Astrocyte of the cerebellum (primary cell): ENCODE measurements around the gene CHN1.

Experiments used
- DNase-seq: peaks from one replicate; pipeline ENCODE4 v3.0.0-alpha.2; 2011; ENCODE audit warnings: low read depth
- H3K4me3 ChIP-seq: 2 replicates; pipeline ENCODE4 v1.5.1; 2011; ENCODE audit warnings: mild to moderate bottlenecking, low read depth, low read length, moderate library complexity
- in situ Hi-C: cut with HindIII; loops from 2 replicates; pipeline ENCODE4 v1.10.0; 2017; ENCODE audit warnings: low sequenced_read_pairs
- TF ChIP-seq, protein P1 (sequence below): IDR thresholded peaks from 2 replicates; pipeline ENCODE4 v1.5.1; 2012; ENCODE audit warnings: low read length, low read depth, moderate library complexity, mild to moderate bottlenecking; ENCODE audit errors: missing control alignments

CHN1 gene

DNA sequence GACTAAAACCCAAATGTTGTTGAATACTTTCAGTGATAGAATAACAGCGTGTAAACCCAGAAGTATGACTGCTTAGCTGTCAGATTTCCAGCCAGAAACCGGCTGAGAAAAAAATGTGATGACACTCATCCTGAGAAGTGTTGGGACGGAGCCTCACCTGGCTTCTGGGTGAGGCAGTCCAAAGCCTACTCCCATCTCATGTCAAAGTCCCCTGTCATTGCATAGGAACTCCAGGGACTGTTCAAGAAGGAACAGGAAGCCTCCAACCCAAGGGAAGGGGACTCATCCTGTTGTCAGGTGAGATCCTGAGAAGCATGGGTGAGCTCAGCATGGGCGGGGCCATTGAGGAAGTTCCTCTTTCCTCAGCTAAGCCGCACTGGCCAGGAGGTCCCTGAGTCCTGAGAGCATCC, 229.6 kb downstream of the CHN1 start:
- H3K4me3 ChIP-seq = no peak overlapping the region
- no peak for DNase-seq
- in situ Hi-C loops = no loop called here
- TF ChIP-seq, protein P1, sequence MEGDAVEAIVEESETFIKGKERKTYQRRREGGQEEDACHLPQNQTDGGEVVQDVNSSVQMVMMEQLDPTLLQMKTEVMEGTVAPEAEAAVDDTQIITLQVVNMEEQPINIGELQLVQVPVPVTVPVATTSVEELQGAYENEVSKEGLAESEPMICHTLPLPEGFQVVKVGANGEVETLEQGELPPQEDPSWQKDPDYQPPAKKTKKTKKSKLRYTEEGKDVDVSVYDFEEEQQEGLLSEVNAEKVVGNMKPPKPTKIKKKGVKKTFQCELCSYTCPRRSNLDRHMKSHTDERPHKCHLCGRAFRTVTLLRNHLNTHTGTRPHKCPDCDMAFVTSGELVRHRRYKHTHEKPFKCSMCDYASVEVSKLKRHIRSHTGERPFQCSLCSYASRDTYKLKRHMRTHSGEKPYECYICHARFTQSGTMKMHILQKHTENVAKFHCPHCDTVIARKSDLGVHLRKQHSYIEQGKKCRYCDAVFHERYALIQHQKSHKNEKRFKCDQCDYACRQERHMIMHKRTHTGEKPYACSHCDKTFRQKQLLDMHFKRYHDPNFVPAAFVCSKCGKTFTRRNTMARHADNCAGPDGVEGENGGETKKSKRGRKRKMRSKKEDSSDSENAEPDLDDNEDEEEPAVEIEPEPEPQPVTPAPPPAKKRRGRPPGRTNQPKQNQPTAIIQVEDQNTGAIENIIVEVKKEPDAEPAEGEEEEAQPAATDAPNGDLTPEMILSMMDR = no peak

- H3K4me3 ChIP-seq = no peak overlapping the region
- TF ChIP-seq, protein P1 = no peak
- DNase-seq = no peak
- in situ Hi-C loops = loop anchor here (5.0 kb wide), 1 partner anchor 207 kb away; no protein-coding TSS in a partner anchor
Observed at GRCh38 chr2:174774886-174775285, 230.3 kb downstream of the CHN1 start.

DNA sequence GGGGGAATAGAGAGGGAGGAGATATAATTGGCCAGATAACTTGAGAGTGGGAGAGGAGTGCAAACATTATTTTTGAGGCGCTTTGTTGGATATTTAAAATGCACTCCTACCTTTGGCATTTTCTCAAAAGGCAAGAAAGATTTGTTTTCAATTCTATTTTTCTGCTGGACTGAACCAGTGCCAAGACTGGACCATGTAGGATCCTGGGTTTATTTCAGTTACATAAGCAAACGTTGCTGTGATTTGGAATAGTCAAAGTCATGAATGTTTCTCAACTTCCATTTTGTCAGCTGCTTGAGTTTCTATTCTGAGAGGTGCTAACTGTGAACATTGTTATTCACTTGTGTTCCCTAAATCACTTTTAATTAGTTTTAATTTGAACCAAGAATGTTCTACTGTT, 232.0 kb downstream of the CHN1 start:
- in situ Hi-C loops = loop anchor here (5.0 kb wide), 1 partner anchor 209 kb away; no protein-coding TSS in a partner anchor
- H3K4me3 ChIP-seq = no peak overlapping the region
- TF ChIP-seq, protein P1 = no peak
- DNase-seq = no peak

GRCh38 chr2:174772472-174772801, 232.7 kb downstream of the CHN1 start:
- no peak overlapping the region for H3K4me3 ChIP-seq
- DNase-seq = no peak
- in situ Hi-C loops = loop anchor here (5.0 kb wide), 1 partner anchor 210 kb away; no protein-coding TSS in a partner anchor
- TF ChIP-seq, protein P1 = no peak

- H3K4me3 ChIP-seq = no peak overlapping the region
- TF ChIP-seq, protein P1 = peak; percentile 91
- in situ Hi-C loops = loop anchor here (5.0 kb wide), 1 partner anchor 210 kb away; no protein-coding TSS in a partner anchor
- peak; percentile 63 for DNase-seq
Observed at GRCh38 chr2:174771631-174772471, 233.3 kb downstream of the CHN1 start.

GRCh38 chr2:174771136-174771535, 234.0 kb downstream of the CHN1 start:
- TF ChIP-seq, protein P1 = no peak
- in situ Hi-C loops = loop anchor here (5.0 kb wide), 1 partner anchor 211 kb away; no protein-coding TSS in a partner anchor
- H3K4me3 ChIP-seq = no peak overlapping the region
- DNase-seq = no peak
